Erythroblast (primary cell): ENCODE measurements around the gene IKBKG.

Experiments used
- GATA1 ChIP-seq: IDR thresholded peaks from 2 replicates; pipeline ENCODE4 v1.6.1; 2011; ENCODE audit warnings: low read depth, mild to moderate bottlenecking, control low read depth, low read length, moderate library complexity
- POLR2A ChIP-seq: IDR thresholded peaks from 2 replicates; pipeline ENCODE4 v1.6.1; 2011; ENCODE audit warnings: mild to moderate bottlenecking, low read length

- TF ChIP-seq POLR2A (no peak), GATA1 (no peak)
Measured at GRCh38 chrX:154540897-154541535, 6.4 kb upstream of the IKBKG start.
